NCI-H2227 (cell line): ENCODE data around the gene COL12A1.

ENCODE experiments used
- DNase-seq: peaks from one replicate; lab custom pipeline; 2025; ENCODE audit not compliant: unreplicated experiment; lab: John Stamatoyannopoulos, UW

Gene COL12A1

DNA sequence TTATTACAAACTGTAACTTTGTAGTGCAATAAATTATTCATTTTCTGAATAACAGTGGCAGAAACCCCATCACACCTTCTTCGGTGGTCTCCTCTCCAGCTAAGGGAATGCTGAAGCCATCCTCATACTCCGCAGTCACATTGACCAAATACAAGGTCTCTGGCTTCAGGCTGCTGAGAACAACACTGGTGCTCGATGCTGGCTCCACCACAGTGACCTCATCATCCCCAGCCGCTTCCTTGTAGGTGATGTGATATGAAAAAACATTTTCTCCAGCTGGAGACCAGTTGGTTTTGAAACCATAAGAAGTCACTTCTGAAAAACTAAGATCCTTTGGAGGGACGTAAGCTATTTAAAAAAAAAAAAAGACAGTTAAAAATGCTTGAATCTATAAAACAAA is 25.0 kb downstream of the COL12A1 start:
- no peak for DNase-seq

- no peak for DNase-seq
Measured at GRCh38 chr6:75178757-75179156, 27.1 kb downstream of the COL12A1 start.

DNA sequence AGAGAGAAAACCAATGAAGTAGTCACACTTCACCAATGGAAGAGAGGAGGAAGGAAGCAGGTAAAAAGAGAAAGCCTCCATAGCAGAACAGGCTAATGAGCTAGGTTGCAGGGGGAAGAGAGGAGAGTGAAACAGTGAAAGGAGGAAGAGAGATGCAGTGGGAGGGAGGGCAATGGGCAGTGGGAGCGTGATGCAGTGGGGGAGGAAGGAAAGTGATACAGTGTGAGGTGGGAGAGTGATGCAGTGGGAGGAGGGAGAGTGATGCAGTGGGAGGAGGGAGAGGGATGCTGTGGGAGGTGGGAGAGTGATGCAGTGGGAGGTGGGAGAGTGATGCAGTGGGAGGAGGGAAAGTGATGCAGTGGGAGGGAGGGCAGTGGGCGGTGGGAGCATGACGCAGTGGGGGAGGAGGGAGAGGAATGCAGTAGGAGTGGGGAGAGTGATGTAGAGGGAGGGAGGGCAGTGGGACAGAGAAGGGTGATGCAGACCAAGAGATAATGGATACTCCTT is 29.7 kb downstream of the COL12A1 start:
- no peak for DNase-seq

DNA sequence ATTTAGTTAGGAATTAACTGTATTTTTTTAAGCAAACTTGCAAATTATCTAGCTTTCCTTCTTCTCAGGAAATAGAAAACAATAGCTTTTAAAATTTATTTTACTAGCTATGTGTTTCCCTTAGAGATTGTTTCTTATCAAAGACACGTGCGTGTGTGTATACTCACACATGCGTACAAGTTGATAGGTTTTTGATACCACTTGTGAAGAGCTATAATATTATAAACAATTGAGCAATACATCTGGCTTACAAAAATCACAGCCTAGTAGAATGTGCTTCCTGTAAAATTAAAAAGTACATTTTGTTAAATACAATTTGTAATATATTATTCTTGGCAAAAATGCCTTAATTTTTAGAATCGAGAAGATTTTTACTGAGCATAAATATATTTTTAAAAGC is 33.9 kb downstream of the COL12A1 start:
- DNase-seq: no peak

DNA sequence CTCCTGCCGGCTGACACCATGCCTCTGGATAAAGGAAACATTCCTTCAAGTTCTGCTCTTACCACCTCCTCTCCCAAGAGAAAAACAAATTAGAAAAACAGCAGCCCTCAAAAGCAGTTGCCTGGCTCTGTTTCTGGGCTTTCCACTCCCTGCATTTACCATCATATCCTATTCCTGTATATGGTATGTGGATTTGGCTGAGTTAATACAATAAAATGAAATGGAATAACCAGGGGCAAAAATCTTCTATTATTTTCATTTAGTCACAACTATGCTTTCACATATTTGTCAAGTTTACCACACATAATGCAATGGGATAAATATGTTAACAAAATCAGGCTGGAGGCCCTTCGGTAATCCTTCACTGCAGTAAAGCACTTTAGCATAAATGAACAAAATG is 34.3 kb downstream of the COL12A1 start:
- DNase-seq: no peak

- no peak for DNase-seq
Measured at GRCh38 chr6:75170691-75171560, 34.9 kb downstream of the COL12A1 start.

- DNase-seq: no peak
Measured at GRCh38 chr6:75169689-75170586, 35.9 kb downstream of the COL12A1 start.

DNA sequence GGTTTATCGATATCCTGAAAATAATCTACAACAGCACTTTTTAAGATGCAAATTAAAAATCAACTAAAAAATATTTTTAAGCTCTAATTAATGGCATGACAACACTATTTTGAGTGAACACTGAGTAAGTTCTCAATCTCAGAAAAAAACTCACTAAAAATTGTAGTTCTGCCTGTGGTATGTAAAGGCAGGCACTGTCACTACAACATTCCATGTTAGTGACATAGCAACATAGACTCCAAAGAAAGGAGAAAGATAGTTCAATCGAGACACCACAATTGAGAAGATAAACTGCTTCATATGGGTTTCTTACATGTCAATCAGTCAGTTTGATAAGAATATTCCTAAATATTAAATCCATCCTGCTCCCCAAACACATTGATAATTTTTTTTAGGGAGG is 38.0 kb downstream of the COL12A1 start:
- no peak for DNase-seq

GRCh38 chr6:75167325-75167724 is 38.5 kb downstream of the COL12A1 start:
- no peak for DNase-seq

DNA sequence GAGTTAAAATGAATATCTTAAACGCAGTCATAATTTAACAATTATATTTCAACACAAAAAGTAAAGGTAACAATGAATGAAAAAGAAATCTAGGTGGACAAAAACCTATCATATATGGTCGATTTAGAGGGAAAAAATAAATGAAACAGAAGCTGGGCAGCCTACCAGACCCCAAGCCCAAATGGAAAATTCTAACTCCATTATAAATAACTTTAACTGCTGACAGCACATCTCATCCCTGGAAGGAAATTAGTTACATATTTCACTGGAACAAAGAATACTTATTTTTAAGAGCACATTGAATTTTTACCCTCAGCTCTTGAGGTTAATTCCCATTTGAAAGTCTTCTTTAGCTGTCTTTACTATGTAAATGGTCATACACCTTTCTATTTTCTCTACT is 39.1 kb downstream of the COL12A1 start:
- DNase-seq: no peak

DNA sequence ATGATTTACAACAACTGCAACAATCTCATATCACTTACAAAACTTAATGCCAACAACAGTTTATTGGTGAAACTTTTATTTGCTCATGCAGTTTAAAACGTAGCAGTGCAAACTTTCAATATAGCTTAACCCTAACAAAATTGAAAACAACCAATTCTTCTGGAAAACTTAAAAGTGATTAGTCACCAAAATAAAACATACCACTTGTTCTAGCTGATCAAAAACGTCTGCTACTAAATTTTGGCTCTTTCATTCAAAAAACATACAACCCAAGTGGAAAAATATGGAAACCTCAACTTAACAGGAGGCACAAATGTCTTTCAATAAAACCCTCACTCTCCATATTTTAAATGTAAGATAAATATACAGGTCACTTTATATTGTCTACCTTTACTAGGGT is 39.6 kb downstream of the COL12A1 start:
- no peak for DNase-seq

- no peak for DNase-seq
Measured at GRCh38 chr6:75158176-75158575, 47.7 kb downstream of the COL12A1 start.

- DNase-seq: no peak
Measured at GRCh38 chr6:75157336-75157735, 48.5 kb downstream of the COL12A1 start.

DNA sequence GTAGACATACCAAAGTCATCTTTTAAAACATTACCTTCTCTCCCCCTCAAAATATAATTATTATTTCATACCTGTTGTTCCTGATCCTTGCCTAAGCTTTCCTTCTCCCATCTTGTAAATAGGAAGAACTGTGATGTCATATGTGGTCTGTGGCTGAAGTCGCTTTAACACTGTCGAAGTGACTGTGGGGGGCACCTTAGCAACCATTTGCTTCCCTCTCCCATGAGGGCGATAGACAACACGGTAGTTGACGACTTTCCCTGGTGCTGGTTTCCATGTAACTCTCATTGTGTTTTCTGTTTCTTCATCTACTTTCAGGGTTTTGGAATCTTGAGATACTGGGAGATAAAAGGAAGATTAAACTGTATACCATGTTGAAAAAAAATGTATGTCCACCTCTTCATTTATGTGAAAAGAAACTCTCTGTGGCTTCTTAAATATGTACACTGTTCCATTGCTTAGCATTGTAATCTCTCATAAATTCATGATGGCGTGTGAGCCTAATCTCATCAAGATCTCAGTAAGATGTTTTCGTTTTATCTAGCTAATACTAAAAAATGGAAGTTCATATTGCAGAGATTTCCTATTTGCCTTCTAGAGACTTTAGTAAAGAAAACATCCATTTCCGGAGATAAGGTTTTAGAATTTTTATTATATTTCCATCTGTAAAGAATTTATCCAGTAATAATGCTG is 49.5 kb downstream of the COL12A1 start:
- no peak for DNase-seq

DNA sequence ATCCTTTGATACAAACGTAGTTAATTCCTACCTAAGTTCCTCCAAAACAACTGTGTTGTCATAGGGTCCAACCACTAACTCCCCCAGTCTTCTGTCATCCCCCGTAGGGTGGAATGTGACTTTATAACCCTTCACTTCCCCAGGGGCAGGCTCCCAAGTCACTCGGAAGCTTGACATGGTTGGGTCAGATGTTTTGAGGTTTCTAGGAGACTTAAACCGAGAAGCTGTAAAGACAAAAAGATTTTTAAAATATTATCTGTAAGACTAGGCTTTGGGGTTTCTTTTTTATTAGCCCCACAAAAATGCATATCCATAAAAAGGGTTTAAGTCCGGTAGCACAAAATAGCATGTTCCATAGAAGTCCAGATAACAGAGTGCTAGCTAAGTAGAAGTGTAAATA is 50.2 kb downstream of the COL12A1 start:
- no peak for DNase-seq

GRCh38 chr6:75154973-75155372 is 50.9 kb downstream of the COL12A1 start:
- DNase-seq: no peak

DNA sequence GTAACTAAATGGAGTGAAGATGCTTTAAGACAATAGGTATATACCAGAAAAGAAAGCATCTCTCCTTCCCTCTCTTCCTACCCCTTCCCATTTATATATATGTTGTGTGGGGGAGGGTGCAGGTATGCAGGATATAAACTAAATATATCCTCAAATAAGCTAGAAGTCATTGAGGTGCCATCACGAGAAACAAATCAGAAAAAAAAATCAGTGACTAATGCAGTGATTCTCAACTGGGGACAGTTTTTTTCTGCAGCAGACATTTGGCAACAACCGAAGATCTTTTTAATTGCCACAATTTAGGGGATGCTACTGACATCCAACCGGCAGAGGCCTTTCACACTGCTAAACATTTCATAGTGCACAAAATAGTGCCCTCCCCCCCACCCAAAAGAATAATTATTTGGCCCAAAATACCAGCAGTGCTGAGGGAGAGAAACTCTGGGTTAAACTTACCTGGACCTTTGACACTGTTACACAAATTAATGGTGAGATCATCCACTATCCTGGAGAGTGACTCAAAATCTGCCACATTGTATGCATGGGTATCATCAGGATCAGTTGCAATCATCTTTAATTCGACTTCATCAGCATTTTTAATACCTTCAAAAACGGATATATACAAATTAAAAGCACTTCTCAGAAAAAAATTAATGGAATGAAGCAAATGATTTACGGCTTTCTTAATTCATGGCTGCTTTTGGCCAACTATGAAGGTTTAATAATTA is 55.0 kb downstream of the COL12A1 start:
- DNase-seq: no peak

- DNase-seq: no peak
Measured at GRCh38 chr6:75149696-75150095, 56.2 kb downstream of the COL12A1 start.

- no peak for DNase-seq
Measured at GRCh38 chr6:75149240-75149639, 56.6 kb downstream of the COL12A1 start.

DNA sequence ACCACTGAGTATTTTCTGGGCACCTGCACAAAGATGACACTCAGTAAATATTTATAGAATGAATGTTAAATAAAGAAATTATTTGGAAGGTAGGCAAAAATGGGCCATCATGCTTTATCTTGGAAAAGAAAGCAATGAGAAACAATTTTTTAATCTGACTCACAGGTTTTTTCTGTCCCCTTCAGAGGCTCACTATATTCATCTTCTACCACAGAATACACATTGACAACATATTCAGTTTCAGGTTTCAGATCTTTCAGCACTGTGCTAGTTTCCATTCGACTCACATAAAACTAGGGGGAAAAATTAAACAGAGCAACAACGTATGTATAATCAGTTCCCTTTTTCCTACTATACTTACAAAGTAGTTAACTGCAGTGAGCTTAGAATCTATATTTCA is 58.3 kb downstream of the COL12A1 start:
- DNase-seq: no peak

GRCh38 chr6:75145976-75146375 is 59.9 kb downstream of the COL12A1 start:
- no peak for DNase-seq
